ENCODE results near the gene SLC36A3. TPM values are rescaled to one million over a fixed set of nuclear protein-coding genes. Genes with fewer than 3 reads are reported as not detected.
"Not testable (repeated sequence)": the region's sequence is repeated elsewhere in the genome, so short reads cannot be mapped to it uniquely, and the experiment has no call there.

Gene SLC36A3
- total RNA-seq, 4 donors from 2014 or later: not detected

- Histone ChIP-seq H3K4me3 (peak overlapping the region in 1 of 2 donors; percentile 43), H3K4me1 (peaks cover 0 to 38% (median 20%) of the 10 kb centered on the region in 3 donors), H3K27ac (peak overlapping the region; percentile 70 to 89 (median 85)), H3K36me3 (no peaks in the 10 kb centered on the region), H3K9me3 (no peaks in the 10 kb centered on the region), H3K27me3 (no peaks in the 10 kb centered on the region)
- TF ChIP-seq CTCF (IDR thresholded peaks at IDR 0.05): peak; percentile 63 to 83 (median 74)
- TF ChIP-seq POLR2AphosphoS5 (IDR thresholded peaks at IDR 0.05): no peak
- no peak for TF ChIP-seq POLR2A (IDR thresholded peaks at IDR 0.05)
- peak; percentile 70 for ATAC-seq
- 28 to 42% methylated on average over 3 to 12 of the region's 17 CpGs for WGBS, 2 donors (ENCODE audit: low coverage in 1 of 2)
Measured at GRCh38 chr5:151239237-151239861, 64.2 kb downstream of the SLC36A3 start.

- H3K27ac ChIP-seq: peak overlapping the region; percentile 70 to 89 (median 85)
- peak; percentile 57 for ATAC-seq
- H3K9me3 ChIP-seq: no peaks in the 10 kb centered on the region
- no peak for TF ChIP-seq POLR2A (IDR thresholded peaks at IDR 0.05)
- TF ChIP-seq POLR2AphosphoS5 (IDR thresholded peaks at IDR 0.05): no peak
- no peak for TF ChIP-seq EP300 (IDR thresholded peaks at IDR 0.05)
- peak in 1 of 4 experiments; percentile 8 for TF ChIP-seq CTCF (IDR thresholded peaks at IDR 0.05)
- no peaks in the 10 kb centered on the region for H3K36me3 ChIP-seq
- no peaks in the 10 kb centered on the region for H3K27me3 ChIP-seq
- peak overlapping the region; percentile 16 to 43 for H3K4me3 ChIP-seq
- H3K4me1 ChIP-seq: peaks cover 0 to 48% (median 24%) of the 10 kb centered on the region in 3 donors
- WGBS, 2 donors (ENCODE audit: low coverage in 1 of 2): 33 to 40% methylated on average over 1 to 6 of the region's 14 CpGs
Measured at GRCh38 chr5:151238303-151238741, 65.2 kb downstream of the SLC36A3 start.

- no peak for TF ChIP-seq POLR2A (IDR thresholded peaks at IDR 0.05)
- TF ChIP-seq CTCF (IDR thresholded peaks at IDR 0.05): no peak
- TF ChIP-seq POLR2AphosphoS5 (IDR thresholded peaks at IDR 0.05): no peak
- no peak for TF ChIP-seq EP300 (IDR thresholded peaks at IDR 0.05)
- no peaks in the 10 kb centered on the region for H3K9me3 ChIP-seq
- H3K27me3 ChIP-seq: no peaks in the 10 kb centered on the region
- H3K36me3 ChIP-seq: no peaks in the 10 kb centered on the region
- peak overlapping the region in 1 of 2 donors; percentile 43 for H3K4me3 ChIP-seq
- peaks cover 0 to 49% (median 24%) of the 10 kb centered on the region in 3 donors for H3K4me1 ChIP-seq
- peak overlapping the region; percentile 70 to 89 (median 85) for H3K27ac ChIP-seq
- WGBS, 2 donors (ENCODE audit: low coverage in 1 of 2): 37 to 100% methylated on average over 2 to 5 of the region's 7 CpGs
- ATAC-seq: no peak
Measured at GRCh38 chr5:151237685-151238084, 65.9 kb downstream of the SLC36A3 start.

GRCh38 chr5:151236888-151237287 lies 66.7 kb downstream of the SLC36A3 start:
- Histone ChIP-seq H3K9me3 (no peaks in the 10 kb centered on the region), H3K4me1 (peaks cover 0 to 49% (median 24%) of the 10 kb centered on the region in 3 donors), H3K27ac (no peak overlapping the region), H3K36me3 (no peaks in the 10 kb centered on the region), H3K4me3 (no peak overlapping the region), H3K27me3 (no peaks in the 10 kb centered on the region)
- no peak for ATAC-seq
- TF ChIP-seq EP300 (IDR thresholded peaks at IDR 0.05): no peak
- no peak for TF ChIP-seq POLR2AphosphoS5 (IDR thresholded peaks at IDR 0.05)
- TF ChIP-seq CTCF (IDR thresholded peaks at IDR 0.05): no peak
- no peak for TF ChIP-seq POLR2A (IDR thresholded peaks at IDR 0.05)
- 90 to 100% methylated on average over 1 of the region's 1 CpG for WGBS, 2 donors (ENCODE audit: low coverage in 1 of 2)

- Histone ChIP-seq H3K4me3 (peak overlapping the region in 1 of 2 donors; percentile 27), H3K27ac (peak overlapping the region; percentile 45 to 84 (median 81)), H3K4me1 (peaks cover 0 to 49% (median 24%) of the 10 kb centered on the region in 3 donors)
- WGBS, 2 donors (ENCODE audit: low coverage in 1 of 2): 78% methylated on average over 3 of the region's 6 CpGs; no CpG with 5 or more reads in 1 of the 2 donors
- H3K9me3 ChIP-seq, ATAC-seq, H3K27me3 ChIP-seq, H3K36me3 ChIP-seq: not testable (repeated sequence)
Measured at GRCh38 chr5:151235239-151235571, 68.4 kb downstream of the SLC36A3 start.

Measured in gastroesophageal sphincter (tissue), 4 donors.